ENCODE data around the gene DRC1.
"Not testable (repeated sequence)": the region's sequence is repeated elsewhere in the genome, so short reads cannot be mapped to it uniquely, and the experiment has no call there.

DRC1 gene

DNA sequence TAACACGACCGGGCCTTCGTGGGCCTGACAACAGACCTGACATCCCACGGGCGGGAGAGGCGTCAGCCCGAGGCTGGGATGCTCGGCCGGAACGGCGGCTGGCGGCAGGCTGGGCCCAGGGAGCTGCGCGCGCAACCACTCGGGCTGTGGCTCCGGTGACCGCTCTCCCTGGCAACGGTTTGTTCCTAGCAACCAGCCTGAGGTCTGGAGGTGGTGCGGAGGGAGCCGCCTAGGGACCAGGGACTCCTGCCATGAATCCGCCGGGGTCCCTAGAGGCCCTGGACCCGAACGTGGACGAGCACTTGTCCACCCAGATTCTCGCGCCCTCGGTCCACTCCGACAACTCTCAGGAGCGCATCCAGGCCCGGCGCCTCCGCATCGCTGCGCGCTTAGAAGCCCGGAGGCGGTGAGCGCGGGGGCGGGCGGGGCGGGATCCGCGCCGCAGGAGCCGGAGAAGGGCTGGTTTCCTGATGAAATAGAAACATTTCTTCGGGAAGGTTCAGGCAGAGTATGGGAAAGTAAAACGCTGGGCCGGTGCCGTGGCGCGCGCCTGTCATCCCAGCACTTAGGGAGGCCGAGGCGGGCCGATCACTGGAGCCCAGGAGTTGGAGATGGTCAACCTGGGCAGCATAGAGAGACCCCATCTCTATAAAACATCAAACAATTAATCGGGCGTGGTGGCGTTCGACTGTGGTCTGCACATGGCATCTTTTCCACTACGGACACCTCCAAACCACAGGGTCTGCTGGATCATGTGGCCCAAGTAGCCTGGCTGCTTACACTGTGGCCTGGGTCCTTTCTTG, at the start of gene DRC1:
Gene DRC1, plus strand, starts transcription at position 182 of the 803 bp plus-strand sequence. Its CDS starts 70 bp downstream, at position 252.
- peak; percentile 5 for DNase-seq

DNA sequence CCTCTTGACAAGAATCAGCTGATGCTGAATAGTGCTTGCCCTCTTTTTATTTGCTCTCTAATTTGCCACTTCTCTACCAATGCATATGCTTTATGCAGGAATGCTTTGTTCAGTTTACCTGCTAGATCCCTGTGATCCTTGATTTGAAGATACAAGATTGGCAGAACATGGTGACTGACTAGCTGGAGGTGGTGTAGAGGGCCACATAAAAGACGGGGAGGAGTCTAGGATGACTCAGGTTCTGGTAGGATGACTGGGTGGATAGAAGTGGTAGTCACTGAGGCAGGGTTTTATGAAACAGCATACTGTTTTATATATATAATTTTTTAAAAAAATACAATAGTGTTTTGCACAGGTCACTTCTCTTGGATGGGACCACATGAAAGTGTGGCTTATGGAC, 48.8 kb upstream of the DRC1 start:
- DNase-seq, result peak; percentile 40

DNA sequence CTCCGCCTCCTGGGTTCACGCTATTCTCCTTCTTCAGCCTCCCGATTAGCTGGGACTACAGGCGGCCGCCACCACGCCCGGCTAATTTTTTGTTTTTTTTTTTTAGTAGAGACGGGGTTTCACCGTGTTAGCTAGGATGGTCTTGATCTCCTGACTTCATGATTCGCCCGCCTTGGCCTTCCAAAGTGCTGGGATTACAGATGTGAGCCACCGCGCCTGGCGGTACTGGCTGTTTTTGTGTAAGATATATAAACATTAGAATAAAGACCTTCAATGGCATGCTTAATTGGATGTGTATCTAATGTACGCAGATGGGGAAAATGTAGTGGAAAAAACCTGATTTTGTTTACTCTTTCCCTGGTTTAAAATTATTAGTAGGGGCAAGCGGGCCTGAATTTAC, 47.3 kb upstream of the DRC1 start:
- DNase-seq, result not testable (repeated sequence)

DNA sequence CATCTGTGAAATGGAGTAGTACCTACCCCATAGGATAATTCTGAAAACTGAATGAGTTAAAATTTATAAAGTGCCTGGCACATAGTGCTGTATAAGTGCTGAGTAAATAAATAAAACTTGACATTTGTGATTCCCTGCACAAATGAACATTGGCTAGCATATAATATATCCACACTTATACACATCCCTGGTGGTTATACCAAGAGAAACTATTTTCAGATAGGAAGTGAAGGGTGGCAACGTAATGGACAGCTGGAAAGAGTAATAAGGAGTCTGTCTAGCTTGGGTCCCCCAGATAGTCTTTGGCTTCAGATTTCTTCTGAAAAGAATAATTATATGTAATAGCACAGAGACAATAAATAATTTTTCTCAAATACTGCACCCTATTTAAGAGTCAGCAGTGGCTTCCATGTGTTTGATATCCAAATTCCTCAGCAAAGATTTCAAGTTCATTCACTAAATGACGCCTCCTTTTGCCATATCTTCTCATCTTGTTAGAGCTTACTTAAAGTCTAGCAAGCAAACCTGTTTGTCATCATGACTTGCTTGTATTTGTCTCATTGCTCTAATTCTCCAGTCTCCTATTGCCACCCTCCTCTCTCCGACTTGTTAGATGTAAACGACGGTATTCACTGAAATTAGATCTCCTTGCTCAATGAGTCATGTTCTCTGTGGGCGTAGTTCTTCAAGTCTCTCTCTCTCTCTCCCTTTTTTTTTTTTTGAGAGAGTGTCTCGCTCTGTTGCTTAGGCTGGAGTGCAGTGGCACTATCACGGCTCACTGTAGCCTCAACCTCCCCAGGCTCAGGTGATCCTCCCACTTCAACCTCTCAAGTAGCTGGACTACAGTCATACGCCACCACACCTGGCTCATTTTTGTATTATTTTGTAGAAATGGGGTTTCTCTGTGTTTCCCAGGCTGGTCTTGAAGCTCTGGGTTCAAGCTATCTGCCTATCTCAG, 46.4 kb upstream of the DRC1 start:
- no peak for DNase-seq

DNA sequence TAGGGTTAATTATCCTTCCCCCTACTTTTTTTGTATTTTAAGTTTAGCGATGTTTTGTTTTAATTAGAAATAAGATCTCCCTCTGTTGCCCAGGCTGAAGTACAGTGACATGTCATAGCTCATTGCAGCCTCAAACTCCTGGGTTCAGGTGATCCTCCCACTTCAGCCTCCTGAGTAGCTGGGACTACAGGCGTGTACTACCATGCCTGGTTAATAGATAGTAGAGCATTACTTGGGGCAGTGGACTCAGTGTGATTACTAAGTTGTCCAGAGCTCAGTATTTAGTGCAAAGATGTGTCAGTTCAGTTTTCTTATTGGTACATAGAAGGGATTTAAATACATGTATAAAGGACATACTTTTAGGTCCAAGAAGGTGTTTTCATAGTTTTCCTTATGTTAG, 45.6 kb upstream of the DRC1 start:
- no peak for DNase-seq

DNA sequence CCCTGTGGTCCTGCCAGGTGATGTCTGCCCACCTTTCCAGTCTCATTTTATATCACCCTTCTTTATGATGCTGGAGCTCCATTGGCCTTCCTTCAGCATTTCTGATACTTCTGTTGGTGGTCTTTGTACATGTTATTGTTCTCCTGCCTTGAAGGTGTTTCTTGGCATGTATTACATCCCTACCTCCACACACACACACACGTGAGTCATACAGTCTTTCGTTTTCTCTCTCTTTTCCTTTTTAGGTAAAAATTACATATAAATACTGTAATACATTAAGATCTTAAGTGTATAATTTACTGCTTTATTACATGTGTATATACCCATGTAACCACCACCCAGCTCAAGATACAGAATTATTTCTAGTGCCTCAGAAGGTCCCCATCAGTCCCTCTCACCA, 44.9 kb upstream of the DRC1 start:
- no peak for DNase-seq

DNA sequence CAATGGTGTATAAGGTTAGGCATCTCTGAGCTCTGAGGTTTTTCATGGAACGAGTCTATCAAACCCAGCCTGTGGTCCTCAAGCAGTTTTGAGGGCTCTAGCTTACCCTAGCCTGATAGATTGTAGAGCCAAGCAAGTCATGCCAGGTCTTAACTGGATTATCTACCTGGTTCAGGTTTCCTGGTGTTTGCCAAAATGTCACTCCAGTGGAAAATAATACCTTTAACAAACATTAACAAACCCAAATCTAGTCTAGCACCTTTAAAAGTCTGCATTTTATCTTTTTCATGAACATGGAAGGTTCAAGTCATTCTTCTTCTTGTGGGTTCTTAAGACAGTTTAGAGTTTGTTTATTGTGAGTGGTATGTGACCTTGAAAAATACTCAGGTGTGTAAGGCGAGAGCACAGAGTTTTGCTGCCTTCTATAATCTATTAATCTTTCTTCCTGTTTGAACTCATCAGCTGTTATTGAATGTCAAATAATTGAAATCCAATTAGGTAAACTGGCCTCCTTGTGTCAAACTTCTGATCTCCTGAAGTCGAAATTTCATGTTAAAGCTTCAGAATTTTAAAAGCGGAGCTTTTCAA, 41.7 kb upstream of the DRC1 start:
- DNase-seq, result no peak

DNA sequence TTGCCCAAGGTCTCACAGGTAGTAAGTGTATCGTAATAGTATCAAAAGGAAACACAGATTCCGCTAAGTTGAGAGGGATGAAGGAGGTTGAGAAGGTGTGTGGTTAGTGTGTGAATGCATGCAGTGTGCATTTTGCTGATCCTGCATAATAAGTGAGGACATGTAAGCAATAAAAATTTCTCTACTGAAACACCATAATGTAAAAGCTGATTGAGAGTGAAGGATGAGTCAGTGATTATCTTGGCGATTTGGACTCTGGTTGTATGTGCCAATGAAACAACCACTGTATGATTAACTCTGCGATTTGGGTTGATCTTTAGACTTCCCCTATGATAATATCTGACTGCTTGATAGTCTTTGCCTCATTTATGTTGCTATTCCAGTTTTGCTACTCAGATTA, 38.4 kb upstream of the DRC1 start:
- DNase-seq, result no peak

DNA sequence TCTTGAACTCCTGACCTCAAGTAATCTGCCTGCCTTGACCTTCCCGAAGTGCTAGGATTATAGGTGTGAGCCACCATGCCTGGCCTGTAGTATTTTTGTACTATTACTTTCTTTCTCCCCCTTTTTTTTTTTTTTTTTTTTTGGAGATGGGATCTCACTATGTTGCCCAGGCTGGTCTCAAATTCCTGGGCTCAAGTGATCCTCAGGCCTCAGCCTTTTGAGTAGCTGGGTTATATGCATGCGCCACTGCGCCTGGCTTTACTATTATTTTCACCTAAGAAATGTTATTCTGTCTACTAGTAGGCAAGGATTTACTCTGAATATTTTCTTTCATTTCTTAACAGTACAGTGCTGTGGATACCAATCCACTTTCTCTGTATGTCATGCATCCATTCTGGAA, 37.8 kb upstream of the DRC1 start:
- no peak for DNase-seq

DNA sequence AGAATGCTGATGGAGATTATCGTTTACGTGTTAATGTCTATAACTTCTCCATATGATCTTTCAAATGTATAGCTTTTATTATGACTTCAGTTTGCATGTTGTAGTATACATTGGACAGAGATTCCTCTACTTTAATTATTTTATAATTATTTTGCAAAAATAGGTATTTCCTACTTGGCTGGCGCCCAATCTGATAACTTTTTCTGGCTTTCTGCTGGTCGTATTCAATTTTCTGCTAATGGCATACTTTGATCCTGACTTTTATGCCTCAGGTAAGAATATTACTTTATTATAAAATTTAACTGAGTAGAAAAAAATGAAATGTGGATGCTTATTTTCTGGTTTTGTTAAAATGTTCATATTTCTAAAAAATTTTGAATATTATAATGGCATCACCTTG, 37.1 kb upstream of the DRC1 start:
- no peak for DNase-seq

DNA sequence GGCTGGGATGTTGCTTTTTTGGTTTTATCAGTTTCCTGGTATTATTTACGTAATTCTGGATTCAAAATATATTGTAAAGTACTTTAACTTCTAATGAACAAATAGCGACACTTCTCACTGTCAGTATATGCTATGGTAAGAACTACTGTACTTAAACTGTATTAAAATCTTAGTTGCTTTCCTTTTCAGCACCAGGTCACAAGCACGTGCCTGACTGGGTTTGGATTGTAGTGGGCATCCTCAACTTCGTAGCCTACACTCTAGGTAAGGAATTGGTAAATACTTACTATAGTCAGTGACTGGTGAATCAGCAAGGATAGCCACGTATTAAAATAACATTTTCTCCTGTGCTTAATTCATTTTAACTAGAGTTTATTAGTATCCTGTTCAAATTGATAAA, 34.8 kb upstream of the DRC1 start:
- DNase-seq, result no peak

DNA sequence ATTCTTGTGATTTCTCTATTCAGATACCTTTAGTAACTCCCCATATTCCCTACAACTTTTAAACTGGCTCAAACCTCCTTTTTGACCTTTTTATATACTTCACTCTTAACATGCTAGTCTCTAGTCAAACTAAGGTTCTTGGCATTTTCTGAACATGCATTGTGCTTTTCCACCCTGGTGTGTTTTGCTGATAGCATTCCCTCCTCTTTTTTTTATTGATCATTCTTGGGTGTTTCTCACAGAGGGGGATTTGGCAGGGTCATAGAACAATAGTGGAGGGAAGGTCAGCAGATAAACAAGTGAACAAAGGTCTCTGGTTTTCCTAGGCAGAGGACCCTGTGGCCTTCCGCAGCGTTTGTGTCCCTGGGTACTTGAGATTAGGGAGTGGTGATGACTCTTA, 32.1 kb upstream of the DRC1 start:
- DNase-seq, result not testable (repeated sequence)

DNA sequence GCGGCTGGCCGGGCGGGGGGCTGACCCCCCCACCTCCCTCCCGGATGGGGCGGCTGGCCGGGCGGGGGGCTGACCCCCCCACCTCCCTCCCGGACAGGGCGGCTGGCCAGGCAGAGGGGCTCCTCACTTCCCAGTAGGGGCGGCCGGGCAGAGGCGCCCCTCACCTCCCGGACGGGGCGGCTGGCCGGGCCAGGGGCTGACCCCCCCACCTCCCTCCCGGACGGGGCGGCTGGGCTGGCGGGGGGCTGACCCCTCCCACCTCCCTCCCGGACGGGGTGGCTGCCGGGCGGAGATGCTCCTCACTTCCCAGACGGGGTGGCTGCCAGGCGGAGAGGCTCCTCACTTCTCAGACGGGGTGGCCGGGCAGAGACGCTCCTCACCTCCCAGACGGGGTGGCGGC, 30.8 kb upstream of the DRC1 start:
- not testable (repeated sequence) for DNase-seq

DNA sequence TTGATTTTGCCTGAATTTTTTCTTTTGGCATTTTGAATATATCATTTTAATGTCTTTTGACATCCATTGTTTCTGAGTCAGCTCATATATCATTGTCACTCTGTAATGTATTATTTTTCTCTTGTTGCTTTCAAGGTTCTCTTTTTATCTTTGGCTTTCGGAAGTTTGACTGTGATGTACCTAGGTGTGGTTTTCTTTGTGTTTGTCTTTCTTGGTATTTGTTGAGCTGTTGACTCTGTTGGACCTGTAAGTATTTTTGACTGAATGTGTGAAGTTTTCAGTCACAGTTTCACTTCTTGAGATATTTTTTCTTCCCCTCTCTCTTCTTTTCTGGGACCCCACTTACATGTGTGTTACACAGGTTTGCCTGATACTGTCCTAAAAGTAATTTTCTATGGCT, 24.9 kb upstream of the DRC1 start:
- DNase-seq, result no peak

DNA sequence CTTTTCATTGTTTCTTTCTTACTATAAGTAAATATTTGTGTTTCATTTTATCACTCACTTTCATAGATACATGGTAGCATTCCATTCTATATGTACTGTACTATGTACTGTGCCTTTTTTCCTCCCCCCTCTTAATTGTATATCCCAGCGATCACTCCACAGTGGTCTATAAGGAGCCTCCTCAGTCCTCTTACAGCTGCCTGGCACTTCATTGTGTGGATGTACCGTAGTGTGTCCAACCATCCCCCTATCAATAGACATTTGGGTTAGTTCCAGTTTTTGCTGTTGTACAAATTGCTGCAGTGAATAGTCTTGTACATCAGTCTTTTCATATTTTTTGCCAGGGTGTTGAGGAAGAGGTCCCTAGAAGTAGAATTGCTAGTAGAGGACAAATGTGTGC, 21.4 kb upstream of the DRC1 start:
- DNase-seq, result no peak

DNA sequence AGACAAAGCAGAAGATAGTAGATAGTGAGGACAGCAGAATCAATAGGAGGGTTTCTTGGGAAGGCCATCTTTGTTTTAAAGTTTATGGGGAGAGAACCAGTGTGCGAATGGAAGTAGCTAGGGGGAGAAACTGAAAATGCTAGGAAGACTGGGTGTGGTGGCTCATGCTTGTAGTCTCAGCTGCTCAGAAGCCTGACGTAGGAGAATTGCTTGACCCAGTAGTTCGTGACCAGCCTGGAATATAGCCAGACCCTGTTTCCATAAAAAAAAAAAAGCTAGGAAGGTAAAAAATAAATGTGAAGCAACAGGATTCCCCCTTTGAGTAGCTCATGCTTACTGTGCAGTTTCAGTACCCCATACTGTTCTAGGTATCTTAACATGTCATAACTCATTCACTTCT, 19.2 kb upstream of the DRC1 start:
- no peak for DNase-seq

DNA sequence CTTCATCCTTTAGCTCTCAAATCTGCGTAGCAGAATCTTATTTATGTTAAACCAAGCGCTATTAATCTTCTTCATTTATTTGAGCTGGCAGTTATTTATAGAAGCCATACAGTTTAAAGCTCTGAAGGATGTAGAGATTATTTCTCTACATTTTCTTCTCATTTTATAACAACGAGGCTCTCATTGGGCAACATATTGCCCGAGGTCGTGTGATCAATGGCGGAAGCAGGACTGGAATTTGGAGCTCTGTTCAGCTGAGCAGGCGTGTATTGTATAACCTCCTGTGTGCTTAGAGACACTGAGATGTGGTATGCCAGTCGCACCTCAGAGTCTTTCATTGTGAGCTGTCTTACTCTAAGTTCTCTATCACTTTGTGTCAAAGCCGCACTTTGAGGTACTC, 17.5 kb upstream of the DRC1 start:
- no peak for DNase-seq

DNA sequence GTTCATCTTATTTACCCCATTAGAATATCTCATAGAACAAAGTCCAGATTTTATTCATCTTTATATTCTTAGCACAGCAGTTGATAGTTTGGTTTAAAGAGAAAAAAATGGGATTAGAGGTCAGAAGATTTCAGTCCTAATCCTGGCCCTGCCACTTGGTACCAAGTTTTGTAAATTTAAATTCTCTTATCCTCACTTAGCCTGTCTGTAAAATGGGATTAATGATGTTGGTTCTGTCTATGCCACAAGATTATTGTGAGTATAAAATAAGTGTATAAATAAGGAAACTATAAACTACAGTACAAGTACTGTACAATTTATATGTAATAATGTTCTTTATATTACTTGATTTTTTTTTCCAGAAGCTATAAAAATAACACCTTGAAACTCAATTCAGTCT, 17.1 kb upstream of the DRC1 start:
- DNase-seq, result no peak

DNA sequence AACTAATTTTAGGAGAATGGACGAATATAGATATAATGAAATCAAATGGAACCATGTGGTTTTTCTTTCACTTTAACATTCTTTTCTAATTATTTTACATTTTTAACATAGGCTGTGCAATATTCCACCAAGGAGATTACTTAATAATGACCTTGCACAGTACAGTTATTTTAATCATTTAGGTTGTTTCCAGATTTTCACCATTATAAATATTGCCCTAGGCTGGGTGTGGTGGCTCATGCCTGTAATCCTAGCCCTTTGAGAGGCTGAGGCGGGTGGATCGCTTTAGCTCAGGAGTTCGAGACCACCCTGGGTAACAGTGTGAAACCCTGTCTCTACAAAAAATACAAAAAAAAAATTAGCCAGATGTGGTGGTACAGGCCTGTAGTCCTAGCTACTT, 14.5 kb upstream of the DRC1 start:
- DNase-seq, result no peak

DNA sequence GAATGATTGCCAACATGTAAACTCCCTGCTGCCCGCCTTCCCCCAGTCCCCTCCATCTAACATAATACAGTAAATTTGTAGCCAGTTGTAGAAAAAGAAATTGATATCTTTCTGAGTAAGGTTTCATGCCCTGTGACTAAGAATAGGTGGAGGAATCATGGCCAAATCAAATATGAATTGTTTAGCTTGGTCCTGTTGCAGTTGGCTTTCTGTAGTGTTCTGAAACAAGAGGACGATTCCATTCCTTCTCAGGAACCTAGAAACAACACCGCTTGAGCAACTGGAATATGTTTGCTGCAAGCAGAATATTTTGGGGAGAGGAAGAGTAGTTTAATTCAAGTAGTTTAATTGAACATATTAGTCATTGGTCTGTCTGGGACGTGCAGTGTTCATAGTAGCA, 7.0 kb upstream of the DRC1 start:
- DNase-seq, result no peak

DNA sequence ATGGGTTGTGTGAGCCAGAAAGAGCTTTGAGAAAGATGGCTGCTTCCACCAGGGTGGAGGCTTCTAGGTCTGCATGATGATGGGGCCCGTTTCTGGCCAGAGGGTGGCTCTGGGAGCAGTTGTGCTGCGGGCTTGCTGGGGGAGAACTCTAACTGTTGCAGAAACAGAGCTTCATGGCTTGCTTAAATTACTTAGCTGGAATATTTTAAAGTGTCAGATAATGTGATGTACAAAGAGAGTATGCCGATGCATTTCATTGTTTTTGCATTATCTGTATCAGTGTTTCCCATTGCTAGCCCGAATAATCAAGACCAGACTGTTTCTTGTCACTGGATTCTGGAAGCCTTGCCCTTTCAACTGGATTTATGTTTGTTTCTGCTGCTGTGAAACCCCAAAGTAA, 6.3 kb upstream of the DRC1 start:
- DNase-seq, result no peak

DNA sequence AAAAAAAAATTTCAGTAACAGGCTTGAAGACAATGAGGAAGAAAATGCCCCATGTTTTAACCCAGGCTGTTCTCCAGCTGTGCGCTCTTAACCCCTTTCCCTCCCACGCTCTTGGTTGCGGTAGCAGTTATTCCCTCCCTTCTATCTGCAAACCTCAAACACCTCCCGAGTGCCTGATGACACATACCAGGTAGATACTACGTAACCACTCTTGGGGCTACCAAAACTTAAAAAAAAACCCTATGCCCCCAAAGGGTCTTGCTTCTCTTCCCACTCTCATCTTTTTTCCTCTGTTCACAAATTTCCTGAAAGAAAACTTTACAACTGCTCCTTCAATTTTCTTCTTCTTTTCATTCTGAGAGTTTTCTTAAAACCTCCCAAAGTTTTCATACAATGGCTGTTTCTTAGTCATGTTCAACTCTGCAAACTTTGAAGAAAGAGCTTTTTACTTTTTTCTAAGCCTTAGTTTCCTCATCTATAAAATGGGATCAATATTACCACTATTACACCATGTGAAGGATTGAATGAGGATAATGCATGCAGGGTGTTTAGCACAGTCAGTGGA, 4.9 kb upstream of the DRC1 start:
- DNase-seq, result peak; percentile 37

DNA sequence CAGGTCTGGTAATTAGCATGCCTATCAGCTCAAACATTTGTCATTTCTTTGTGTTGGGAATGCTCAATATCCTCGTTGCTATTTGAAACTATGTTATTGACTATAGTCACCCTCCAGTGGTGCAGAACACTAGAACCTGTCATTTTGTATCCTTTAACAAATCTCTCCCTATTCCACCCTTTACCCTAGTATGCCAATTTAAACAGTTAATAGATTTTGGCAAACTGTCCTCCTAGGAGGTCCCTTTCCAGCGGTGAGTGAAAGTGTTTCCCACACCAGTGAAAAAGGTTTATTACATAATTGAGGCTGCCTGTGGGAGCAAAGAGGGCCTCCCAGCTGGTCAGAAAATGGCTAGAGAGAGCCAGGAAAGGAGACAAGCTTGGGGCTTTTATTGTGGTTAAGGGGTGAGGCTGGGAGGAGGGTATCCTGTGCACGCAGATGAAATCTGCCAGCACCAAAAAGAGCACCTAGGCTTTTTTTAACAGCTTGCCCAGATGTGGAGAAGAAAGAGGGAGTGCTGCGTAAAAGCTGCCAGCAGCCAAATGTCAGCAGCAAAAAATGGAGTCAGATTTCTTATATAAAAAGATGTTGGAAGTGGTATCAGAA, 1.8 kb upstream of the DRC1 start:
- no peak for DNase-seq
